Testis (tissue), 5 donors: Measurements from ENCODE around the gene SMLR1. TPM values are rescaled to one million over a fixed set of nuclear protein-coding genes. Genes with fewer than 3 reads are reported as not detected.

Experiments
- DNase-seq: peaks from one replicate; pipeline ENCODE4 v3.0.0-alpha.2; 2019
- H3K27ac ChIP-seq, 2 donors: fragments of 200-600 bp; sonication (generic); one replicate each; pipeline ENCODE4 v1.5.1; 2019
- H3K27me3 ChIP-seq: fragments of 200-600 bp; sonication (generic); one replicate; pipeline ENCODE4 v1.5.1; 2019
- H3K36me3 ChIP-seq: fragments of 200-600 bp; sonication (generic); one replicate; pipeline ENCODE4 v1.5.1; 2017; ENCODE audit warnings: low read depth; ENCODE audit errors: missing control alignments
- H3K4me1 ChIP-seq: fragments of 200-600 bp; sonication (generic); one replicate; pipeline ENCODE4 v1.5.1; 2019
- H3K4me3 ChIP-seq, 2 donors: fragments of 200-600 bp; sonication (generic); one replicate each; pipeline ENCODE4 v1.5.1; 2017 to 2019
- H3K9me3 ChIP-seq: fragments of 200-600 bp; sonication (generic); one replicate; pipeline ENCODE4 v1.5.1; 2017
- POLR2A ChIP-seq: fragments of 450-650 bp; IDR thresholded peaks from one replicate; pipeline ENCODE4 v1.6.1; 2017; ENCODE audit warnings: antibody characterized with exemption, mild to moderate bottlenecking, moderate library complexity
- WGBS, 2 donors: methylation state at CpG; one replicate each; pipeline ENCODE4 v1.1.5; 2018; 5-methylcytosine and 5-hydroxymethylcytosine counted together
- intact Hi-C: fragments of 100-400 bp; cut with DNase I; formaldehyde crosslinking; loops from one replicate; pipeline ENCODE4 v1.15.1; 2023; ENCODE audit warnings: low total_unique reads
- long read RNA-seq, 2 donors: transcript quantifications; one replicate each; lab custom pipeline, GENCODE V29; 2026
- polyA plus RNA-seq: library from polyadenylated mRNA; stranded (reverse); fragments of 350-450 nt; fragmentation: Illumina TruSeq; extraction: RNeasy Lipid Tissue Mini Kit (QIAGEN cat#74804); gene quantifications from one replicate; pipeline ENCODE4 v1.2.3, GENCODE V29; 2014; ENCODE audit warnings: low read depth, low replicate concordance; ENCODE audit not compliant: insufficient read depth
- total RNA-seq, 2 donors: library from RNA; depleted of rRNA; stranded (reverse); fragments of >200 nt; gene quantifications; one replicate each; pipeline ENCODE4 v1.2.3, GENCODE V29; 2016
- TF ChIP-seq, protein P1 (sequence below), 3 experiments: fragments of 450-650 bp in 2 of 3; fragments of 200-600 bp in 1 of 3; sonication (generic) in 1 of 3; IDR thresholded peaks; one replicate each; pipeline ENCODE4 v1.5.1; 2016 to 2019; ENCODE audit warnings: antibody characterized with exemption in 3 of 3, mild to moderate bottlenecking in 2 of 3, moderate library complexity in 1 of 3

The SMLR1 gene
- total RNA-seq (under 1 TPM; 0.31 to 0.94 TPM), polyA plus RNA-seq (0.28 TPM)
- long read RNA-seq, donor 1, partial matches to known transcripts: 0 of 1 reads
- long read RNA-seq, donor 1, other reads (novel, unspliced or antisense): 0 of 1 reads
- long read RNA-seq, donor 2, partial matches to known transcripts: 0 of 1 reads
- long read RNA-seq, donor 2, other reads (novel, unspliced or antisense): 0 of 1 reads

DNA sequence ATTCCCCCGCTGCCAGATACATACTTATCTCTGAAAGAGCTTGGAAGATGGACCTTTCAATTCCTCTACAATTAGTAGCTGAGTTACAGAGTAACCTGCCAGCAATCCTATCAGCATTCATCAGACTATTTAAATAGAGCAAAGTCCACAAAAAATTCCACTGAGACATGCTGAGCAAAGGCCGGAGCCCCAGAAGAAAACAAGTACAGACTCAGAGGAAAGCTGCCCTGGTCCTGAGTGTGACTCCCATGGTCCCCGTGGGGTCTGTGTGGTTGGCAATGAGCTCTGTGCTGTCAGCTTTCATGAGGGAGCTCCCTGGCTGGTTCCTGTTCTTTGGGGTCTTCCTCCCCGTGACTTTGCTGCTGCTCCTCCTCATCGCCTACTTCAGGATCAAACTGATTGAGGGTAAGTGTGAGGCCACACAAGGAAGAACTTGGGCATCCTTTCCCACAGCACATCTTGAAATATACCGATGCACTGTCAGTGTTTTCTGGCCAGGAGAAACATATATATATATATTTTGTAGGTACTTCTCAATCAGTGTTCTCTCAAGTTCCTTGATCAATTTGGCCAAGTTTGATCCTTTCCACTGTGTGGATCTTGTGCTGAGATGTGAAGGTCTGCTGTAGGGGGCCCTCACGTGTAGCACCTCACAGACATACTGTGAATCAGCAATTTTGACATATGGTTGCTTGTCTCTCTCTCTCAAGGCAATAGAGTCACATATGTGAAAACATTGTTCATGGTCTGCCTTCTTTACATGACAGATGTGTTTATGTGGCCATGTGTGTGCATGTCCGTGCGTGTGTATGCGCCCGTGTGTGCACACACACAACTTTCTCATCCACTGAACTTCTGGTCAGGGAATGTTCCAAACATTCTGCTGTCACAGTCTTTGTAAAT, at the start of gene SMLR1:
SMLR1 (plus strand) TSS at position 160 of the 903 bp plus-strand sequence; CDS start at position 168, 8 bp downstream.
- Histone ChIP-seq H3K27me3 (no peaks in the 10 kb centered on the region), H3K27ac (no peak within 1 kb of the TSS), H3K9me3 (no peaks in the 10 kb centered on the region), H3K36me3 (no peaks in the 10 kb centered on the region), H3K4me3 (no peak within 1 kb of the TSS), H3K4me1 (no peaks in the 10 kb centered on the region)
- no peak for DNase-seq
- WGBS, 2 donors: 67 to 74% methylated on average over 11 of the region's 11 CpGs
- TF ChIP-seq, protein P1, sequence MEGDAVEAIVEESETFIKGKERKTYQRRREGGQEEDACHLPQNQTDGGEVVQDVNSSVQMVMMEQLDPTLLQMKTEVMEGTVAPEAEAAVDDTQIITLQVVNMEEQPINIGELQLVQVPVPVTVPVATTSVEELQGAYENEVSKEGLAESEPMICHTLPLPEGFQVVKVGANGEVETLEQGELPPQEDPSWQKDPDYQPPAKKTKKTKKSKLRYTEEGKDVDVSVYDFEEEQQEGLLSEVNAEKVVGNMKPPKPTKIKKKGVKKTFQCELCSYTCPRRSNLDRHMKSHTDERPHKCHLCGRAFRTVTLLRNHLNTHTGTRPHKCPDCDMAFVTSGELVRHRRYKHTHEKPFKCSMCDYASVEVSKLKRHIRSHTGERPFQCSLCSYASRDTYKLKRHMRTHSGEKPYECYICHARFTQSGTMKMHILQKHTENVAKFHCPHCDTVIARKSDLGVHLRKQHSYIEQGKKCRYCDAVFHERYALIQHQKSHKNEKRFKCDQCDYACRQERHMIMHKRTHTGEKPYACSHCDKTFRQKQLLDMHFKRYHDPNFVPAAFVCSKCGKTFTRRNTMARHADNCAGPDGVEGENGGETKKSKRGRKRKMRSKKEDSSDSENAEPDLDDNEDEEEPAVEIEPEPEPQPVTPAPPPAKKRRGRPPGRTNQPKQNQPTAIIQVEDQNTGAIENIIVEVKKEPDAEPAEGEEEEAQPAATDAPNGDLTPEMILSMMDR (IDR thresholded peaks at IDR 0.05): no peak
- TF ChIP-seq POLR2A: no peak
- intact Hi-C loops: no loop called here

DNA sequence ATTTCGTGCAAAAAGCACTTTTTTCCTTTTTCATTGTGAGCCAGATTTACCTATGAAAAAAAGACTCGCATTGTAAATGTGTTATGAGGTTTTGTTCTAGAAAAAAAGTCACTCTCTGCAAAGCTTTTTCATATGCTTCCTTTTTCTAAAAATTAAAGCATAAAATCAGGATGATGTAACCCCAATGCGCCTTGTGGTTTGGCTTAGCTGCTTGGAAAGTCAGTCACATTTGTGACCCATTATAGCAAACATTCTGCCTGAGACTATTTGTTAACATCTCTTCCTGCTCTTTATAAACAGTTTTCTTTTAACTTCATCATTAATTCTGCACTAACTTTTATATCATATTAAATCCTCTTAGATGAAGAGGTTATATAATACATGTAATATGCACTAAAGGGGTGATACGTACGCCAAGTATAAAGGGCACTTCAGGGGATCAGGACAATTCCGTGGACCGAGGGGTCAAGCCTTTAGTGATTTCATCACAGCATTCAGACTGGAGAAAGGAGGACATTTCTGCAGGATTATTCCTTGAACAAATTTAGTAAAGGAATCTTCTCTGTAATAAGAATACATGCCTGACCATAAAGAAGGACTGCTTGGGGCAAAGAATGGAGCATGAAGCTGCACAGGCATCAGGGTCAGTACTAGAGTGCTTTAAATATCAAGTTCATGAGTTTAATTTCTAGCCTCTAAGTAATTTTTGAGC, 48.1 kb upstream of the SMLR1 start:
- intact Hi-C loops: no loop called here
- Histone ChIP-seq H3K4me3 (no peak overlapping the region), H3K27me3 (no peaks in the 10 kb centered on the region), H3K9me3 (no peaks in the 10 kb centered on the region), H3K36me3 (no peaks in the 10 kb centered on the region), H3K27ac (no peak overlapping the region), H3K4me1 (no peaks in the 10 kb centered on the region)
- DNase-seq: no peak
- 70 to 84% methylated on average over 7 of the region's 7 CpGs for whole genome bisulfite sequencing, 2 donors
- no peak for TF ChIP-seq POLR2A
- TF ChIP-seq, protein P1 (IDR thresholded peaks at IDR 0.05): no peak

DNA sequence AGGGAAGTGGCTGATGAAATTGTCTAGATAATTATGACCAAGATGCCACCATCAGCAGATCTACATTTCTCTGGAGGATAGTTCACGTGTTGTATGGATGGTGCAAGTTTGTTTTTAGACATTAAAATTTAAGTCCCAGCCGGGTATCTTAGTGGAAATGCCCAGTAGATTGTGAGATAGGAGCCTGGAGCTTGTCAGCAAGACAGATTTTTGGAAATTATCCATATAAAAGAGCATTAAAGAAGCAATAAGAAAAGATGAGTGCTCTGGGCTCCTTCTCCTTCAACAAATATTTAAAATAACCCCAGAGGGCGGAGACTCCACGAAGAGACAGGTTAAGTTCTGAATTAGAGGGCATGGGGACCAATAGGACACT, 47.6 kb upstream of the SMLR1 start:
- DNase-seq: no peak
- no peak for TF ChIP-seq POLR2A
- TF ChIP-seq, protein P1 (IDR thresholded peaks at IDR 0.05): no peak

DNA sequence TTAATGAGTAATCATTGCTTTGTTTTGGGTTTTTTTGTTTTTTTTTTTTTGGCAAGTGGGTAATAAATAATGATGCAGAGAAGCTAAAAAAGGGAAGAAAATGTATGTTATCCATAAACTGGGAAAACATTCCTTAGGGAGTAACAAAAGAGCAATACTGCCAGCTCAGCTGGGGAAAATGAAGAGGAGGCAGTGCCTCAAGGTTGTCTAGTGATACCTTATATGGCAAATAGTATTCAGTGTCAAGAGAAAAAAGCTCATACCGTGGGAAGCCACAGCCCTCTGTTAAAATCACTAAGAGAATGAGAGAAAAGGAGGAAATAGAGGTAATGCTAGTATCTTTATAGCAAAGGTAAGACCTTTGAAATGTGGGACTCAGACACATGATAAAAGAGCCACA, 47.1 kb upstream of the SMLR1 start:
- Histone ChIP-seq H3K27me3 (no peaks in the 10 kb centered on the region), H3K27ac (no peak overlapping the region), H3K4me1 (no peaks in the 10 kb centered on the region), H3K9me3 (no peaks in the 10 kb centered on the region), H3K4me3 (no peak overlapping the region), H3K36me3 (no peaks in the 10 kb centered on the region)
- WGBS, 2 donors: 56 to 67% methylated on average over 1 of the region's 1 CpG
- intact Hi-C loops: no loop called here
- TF ChIP-seq, protein P1 (IDR thresholded peaks at IDR 0.05): no peak
- TF ChIP-seq POLR2A: no peak
- DNase-seq: no peak

More for the DNA sequence above, 47.6 kb upstream of the SMLR1 start:
- WGBS, 2 donors: 76 to 79% methylated on average over 4 of the region's 4 CpGs
- H3K36me3 ChIP-seq: no peaks in the 10 kb centered on the region
- no peaks in the 10 kb centered on the region for H3K27me3 ChIP-seq
- intact Hi-C loops: no loop called here
- no peak overlapping the region for H3K27ac ChIP-seq
- H3K4me3 ChIP-seq: no peak overlapping the region
- H3K4me1 ChIP-seq: no peaks in the 10 kb centered on the region
- H3K9me3 ChIP-seq: no peaks in the 10 kb centered on the region
